Karpas-422 (cell line): ENCODE measurements around the gene DUS1L. TPM values are rescaled to one million over a fixed set of nuclear protein-coding genes. Genes with fewer than 3 reads are reported as not detected.

Source experiments
- DNase-seq: peaks from one replicate; pipeline ENCODE4 v3.0.0-alpha.2; 2015
- H2AFZ ChIP-seq: fragments of 200-600 bp; sonication (generic); 2 replicates; pipeline ENCODE4 v1.6.1; 2014; ENCODE audit warnings: antibody characterized with exemption, low read length, mixed read lengths
- H3K27ac ChIP-seq: fragments of 200-600 bp; sonication (generic); 2 replicates; pipeline ENCODE4 v1.5.1; 2014; ENCODE audit warnings: mild to moderate bottlenecking, low read length, moderate library complexity
- H3K27me3 ChIP-seq: fragments of 200-600 bp; sonication (generic); 2 replicates; pipeline ENCODE4 v1.6.1; 2014; ENCODE audit warnings: low read length, mixed read lengths
- H3K36me3 ChIP-seq: fragments of 200-600 bp; sonication (generic); 2 replicates; pipeline ENCODE4 v1.6.1; 2014; ENCODE audit warnings: low read length, mixed read lengths; ENCODE audit not compliant: insufficient read depth
- H3K4me1 ChIP-seq: fragments of 200-600 bp; sonication (generic); 2 replicates; pipeline ENCODE4 v1.6.1; 2014; ENCODE audit warnings: mild to moderate bottlenecking, low read length, mixed read lengths
- H3K4me2 ChIP-seq: fragments of 200-600 bp; sonication (generic); 2 replicates; pipeline ENCODE4 v1.6.1; 2014; ENCODE audit warnings: low read length, low read depth, mild to moderate bottlenecking; ENCODE audit not compliant: poor library complexity, severe bottlenecking
- H3K4me3 ChIP-seq: fragments of 200-600 bp; sonication (generic); 2 replicates; pipeline ENCODE4 v1.5.1; 2014; ENCODE audit warnings: mild to moderate bottlenecking, antibody characterized with exemption, low read length, mixed read lengths
- H3K79me2 ChIP-seq: fragments of 200-600 bp; sonication (generic); 2 replicates; pipeline ENCODE4 v1.6.1; 2014; ENCODE audit warnings: mild to moderate bottlenecking, low read length, mixed read lengths
- H3K9ac ChIP-seq: fragments of 200-600 bp; sonication (generic); 2 replicates; pipeline ENCODE4 v1.6.0; 2014; ENCODE audit warnings: low read length
- H3K9me2 ChIP-seq: fragments of 200-600 bp; sonication (generic), shearing (Covaris generic); replicated peaks from 2 replicates; pipeline ENCODE4 v1.6.0; 2014; ENCODE audit warnings: mild to moderate bottlenecking, low read length, moderate library complexity; ENCODE audit not compliant: insufficient read depth
- H3K9me3 ChIP-seq: fragments of 300-700, 200-600 bp; sonication (generic); 2 replicates; pipeline ENCODE4 v1.6.1; 2014; ENCODE audit warnings: low read length, mixed read lengths
- H4K20me1 ChIP-seq: fragments of 200-600 bp; sonication (generic); 2 replicates; pipeline ENCODE4 v1.6.1; 2014; ENCODE audit warnings: mild to moderate bottlenecking, antibody characterized with exemption, low read length, low read depth; ENCODE audit not compliant: insufficient read depth
- total RNA-seq: library from RNA; depleted of rRNA; stranded (reverse); fragments of >200 nt; shearing (Covaris generic); gene quantifications from 2 replicates; pipeline ENCODE4 v1.2.3, GENCODE V29; 2014; ENCODE audit warnings: low replicate concordance

DUS1L gene
- total RNA-seq, 1 experiment from 2014 or later: 89.6 TPM

GRCh38 chr17:82022310-82022980, 43.2 kb downstream of the DUS1L start, which contains the start of gene CENPX:
CENPX (minus strand) TSS chr17:82022878; CDS start chr17:82022861, 17 bp downstream.
- Histone ChIP-seq H3K79me2 (peaks cover 26% of the 10 kb centered on the region), H3K9ac (peak within 1 kb of the TSS; percentile 97), H3K4me2 (peak within 1 kb of the TSS; percentile 96), H3K9me3 (no peaks in the 10 kb centered on the region), H3K36me3 (no peaks in the 10 kb centered on the region), H3K27ac (peak within 1 kb of the TSS; percentile 61), H3K4me3 (peak within 1 kb of the TSS; percentile 98), H2AFZ (peak within 1 kb of the TSS; percentile 84), H4K20me1 (peaks cover 3% of the 10 kb centered on the region; the same call in 1 of the 2 replicates), H3K9me2 (no peaks in the 10 kb centered on the region), H3K27me3 (no peaks in the 10 kb centered on the region), H3K4me1 (peaks cover 30% of the 10 kb centered on the region)
- no peak for DNase-seq

GRCh38 chr17:82021900-82022309, 43.7 kb downstream of the DUS1L start:
- H3K27ac ChIP-seq: peak overlapping the region; percentile 61
- peaks cover 3% of the 10 kb centered on the region; the same call in 1 of the 2 replicates for H4K20me1 ChIP-seq
- DNase-seq: peak; percentile 59
- no peaks in the 10 kb centered on the region for H3K9me2 ChIP-seq
- peaks cover 26% of the 10 kb centered on the region for H3K79me2 ChIP-seq
- H3K27me3 ChIP-seq: no peaks in the 10 kb centered on the region
- peak overlapping the region; percentile 96 for H3K4me2 ChIP-seq
- no peak overlapping the region for H2AFZ ChIP-seq
- H3K9ac ChIP-seq: peak overlapping the region; percentile 97
- H3K4me3 ChIP-seq: peak overlapping the region; percentile 98
- no peaks in the 10 kb centered on the region for H3K9me3 ChIP-seq
- no peaks in the 10 kb centered on the region for H3K36me3 ChIP-seq
- H3K4me1 ChIP-seq: peaks cover 30% of the 10 kb centered on the region

GRCh38 chr17:82021107-82021899, 44.3 kb downstream of the DUS1L start:
- Histone ChIP-seq H3K27ac (peak overlapping the region; percentile 61), H3K27me3 (no peaks in the 10 kb centered on the region), H3K4me2 (peak overlapping the region; percentile 96), H4K20me1 (peaks cover 3% of the 10 kb centered on the region; the same call in 1 of the 2 replicates), H3K79me2 (peaks cover 26% of the 10 kb centered on the region), H3K36me3 (no peaks in the 10 kb centered on the region), H3K4me1 (peaks cover 30% of the 10 kb centered on the region), H3K9me3 (no peaks in the 10 kb centered on the region), H3K9me2 (no peaks in the 10 kb centered on the region), H3K9ac (peak overlapping the region; percentile 97), H3K4me3 (peak overlapping the region; percentile 98), H2AFZ (no peak overlapping the region)
- DNase-seq: peak; percentile 82

GRCh38 chr17:82020572-82021106, 45.0 kb downstream of the DUS1L start:
- H3K27ac ChIP-seq: no peak overlapping the region
- peaks cover 26% of the 10 kb centered on the region for H3K79me2 ChIP-seq
- H3K4me3 ChIP-seq: peak overlapping the region; percentile 98; the same call in 1 of the 2 replicates
- DNase-seq: no peak
- H4K20me1 ChIP-seq: peaks cover 3% of the 10 kb centered on the region; the same call in 1 of the 2 replicates
- no peak overlapping the region for H2AFZ ChIP-seq
- H3K4me2 ChIP-seq: peak overlapping the region; percentile 96
- no peaks in the 10 kb centered on the region for H3K36me3 ChIP-seq
- peaks cover 30% of the 10 kb centered on the region for H3K4me1 ChIP-seq
- H3K9ac ChIP-seq: peak overlapping the region; percentile 97
- H3K9me2 ChIP-seq: no peaks in the 10 kb centered on the region
- no peaks in the 10 kb centered on the region for H3K27me3 ChIP-seq
- H3K9me3 ChIP-seq: no peaks in the 10 kb centered on the region

- DNase-seq: peak; percentile 90
- Histone ChIP-seq H3K9me3 (no peaks in the 10 kb centered on the region), H3K79me2 (peaks cover 26% of the 10 kb centered on the region)
These were observed 45.7 kb downstream of the DUS1L start for GRCh38 chr17:82019690-82020571.

GRCh38 chr17:82018989-82019689, 46.5 kb downstream of the DUS1L start:
- H3K27ac ChIP-seq: no peak overlapping the region
- H2AFZ ChIP-seq: no peak overlapping the region
- H3K9me2 ChIP-seq: no peaks in the 10 kb centered on the region
- H3K4me2 ChIP-seq: no peak overlapping the region
- peaks cover 3% of the 10 kb centered on the region; the same call in 1 of the 2 replicates for H4K20me1 ChIP-seq
- H3K36me3 ChIP-seq: no peaks in the 10 kb centered on the region
- H3K9ac ChIP-seq: no peak overlapping the region
- H3K4me3 ChIP-seq: no peak overlapping the region
- peaks cover 25% of the 10 kb centered on the region for H3K4me1 ChIP-seq
- peaks cover 22% of the 10 kb centered on the region for H3K79me2 ChIP-seq
- no peak for DNase-seq
- H3K27me3 ChIP-seq: no peaks in the 10 kb centered on the region
- no peaks in the 10 kb centered on the region for H3K9me3 ChIP-seq

More at GRCh38 chr17:82019690-82020571, 45.7 kb downstream of the DUS1L start:
- Histone ChIP-seq H3K36me3 (no peaks in the 10 kb centered on the region), H3K4me1 (peaks cover 30% of the 10 kb centered on the region), H3K27ac (no peak overlapping the region), H3K4me2 (no peak overlapping the region), H3K4me3 (no peak overlapping the region), H3K9me2 (no peaks in the 10 kb centered on the region), H4K20me1 (peaks cover 3% of the 10 kb centered on the region; the same call in 1 of the 2 replicates), H3K27me3 (no peaks in the 10 kb centered on the region), H3K9ac (no peak overlapping the region), H2AFZ (no peak overlapping the region)
